Measurements from ENCODE around the gene ZNF526. TPM values are rescaled to one million over a fixed set of nuclear protein-coding genes. Genes with fewer than 3 reads are reported as not detected.

The ZNF526 gene
- total and polyA plus RNA-seq, 9 of the 15 experiments (the other 6 are each of a cell fraction or from before 2014, with no cell fraction given): 1.3 to 17.9 (median 6.2) TPM

DNA sequence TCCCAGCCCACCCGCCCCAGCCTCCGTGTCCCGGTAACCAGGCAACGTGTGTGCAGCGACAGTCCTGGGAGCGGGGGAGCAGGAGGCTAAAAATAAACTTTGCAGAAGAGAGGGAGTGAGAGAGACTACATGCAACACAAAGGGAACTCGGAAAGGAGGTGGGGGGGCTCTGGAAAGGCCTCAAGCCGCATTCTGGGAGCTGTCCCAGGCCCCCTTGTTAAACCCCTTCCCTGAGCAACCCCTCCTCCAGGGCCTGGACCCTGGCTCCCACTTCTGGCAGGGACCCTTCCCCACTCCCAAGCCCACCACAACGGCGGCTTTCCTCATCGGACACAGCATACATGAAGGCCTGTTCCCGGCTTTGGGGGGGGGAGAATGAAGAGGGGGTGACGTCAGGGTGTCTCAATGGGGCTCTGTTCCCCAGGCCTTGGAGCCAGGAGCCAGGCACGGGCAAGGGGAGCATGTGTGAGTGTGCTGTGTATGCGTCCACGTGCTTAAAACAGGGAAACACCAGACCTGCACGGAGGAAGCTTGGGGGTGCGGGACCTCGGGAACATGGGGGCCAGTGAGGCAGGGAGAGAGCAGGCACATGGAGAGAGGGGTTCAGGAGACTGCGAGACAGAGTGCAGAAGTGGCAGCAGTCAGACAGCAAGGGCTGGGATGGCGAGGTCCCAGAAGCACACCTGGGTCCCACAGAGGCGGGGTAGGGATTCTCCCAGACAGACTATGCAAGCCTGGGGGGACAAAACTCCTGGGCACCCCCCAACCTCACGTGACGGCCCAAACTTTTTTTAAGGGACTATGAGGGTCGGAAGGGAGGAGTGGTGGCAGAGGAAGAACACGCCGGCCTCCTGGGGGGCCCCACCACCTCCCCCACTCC is 32.5 kb downstream of the ZNF526 start (continued):
- TF ChIP-seq, protein P1, sequence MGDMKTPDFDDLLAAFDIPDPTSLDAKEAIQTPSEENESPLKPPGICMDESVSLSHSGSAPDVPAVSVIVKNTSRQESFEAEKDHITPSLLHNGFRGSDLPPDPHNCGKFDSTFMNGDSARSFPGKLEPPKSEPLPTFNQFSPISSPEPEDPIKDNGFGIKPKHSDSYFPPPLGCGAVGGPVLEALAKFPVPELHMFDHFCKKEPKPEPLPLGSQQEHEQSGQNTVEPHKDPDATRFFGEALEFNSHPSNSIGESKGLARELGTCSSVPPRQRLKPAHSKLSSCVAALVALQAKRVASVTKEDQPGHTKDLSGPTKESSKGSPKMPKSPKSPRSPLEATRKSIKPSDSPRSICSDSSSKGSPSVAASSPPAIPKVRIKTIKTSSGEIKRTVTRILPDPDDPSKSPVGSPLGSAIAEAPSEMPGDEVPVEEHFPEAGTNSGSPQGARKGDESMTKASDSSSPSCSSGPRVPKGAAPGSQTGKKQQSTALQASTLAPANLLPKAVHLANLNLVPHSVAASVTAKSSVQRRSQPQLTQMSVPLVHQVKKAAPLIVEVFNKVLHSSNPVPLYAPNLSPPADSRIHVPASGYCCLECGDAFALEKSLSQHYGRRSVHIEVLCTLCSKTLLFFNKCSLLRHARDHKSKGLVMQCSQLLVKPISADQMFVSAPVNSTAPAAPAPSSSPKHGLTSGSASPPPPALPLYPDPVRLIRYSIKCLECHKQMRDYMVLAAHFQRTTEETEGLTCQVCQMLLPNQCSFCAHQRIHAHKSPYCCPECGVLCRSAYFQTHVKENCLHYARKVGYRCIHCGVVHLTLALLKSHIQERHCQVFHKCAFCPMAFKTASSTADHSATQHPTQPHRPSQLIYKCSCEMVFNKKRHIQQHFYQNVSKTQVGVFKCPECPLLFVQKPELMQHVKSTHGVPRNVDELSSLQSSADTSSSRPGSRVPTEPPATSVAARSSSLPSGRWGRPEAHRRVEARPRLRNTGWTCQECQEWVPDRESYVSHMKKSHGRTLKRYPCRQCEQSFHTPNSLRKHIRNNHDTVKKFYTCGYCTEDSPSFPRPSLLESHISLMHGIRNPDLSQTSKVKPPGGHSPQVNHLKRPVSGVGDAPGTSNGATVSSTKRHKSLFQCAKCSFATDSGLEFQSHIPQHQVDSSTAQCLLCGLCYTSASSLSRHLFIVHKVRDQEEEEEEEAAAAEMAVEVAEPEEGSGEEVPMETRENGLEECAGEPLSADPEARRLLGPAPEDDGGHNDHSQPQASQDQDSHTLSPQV (IDR thresholded peaks at IDR 0.05): 0 out of 2 replicates have a peak, but pooled peaks have one; percentile 49
- TF ChIP-seq, protein P2, sequence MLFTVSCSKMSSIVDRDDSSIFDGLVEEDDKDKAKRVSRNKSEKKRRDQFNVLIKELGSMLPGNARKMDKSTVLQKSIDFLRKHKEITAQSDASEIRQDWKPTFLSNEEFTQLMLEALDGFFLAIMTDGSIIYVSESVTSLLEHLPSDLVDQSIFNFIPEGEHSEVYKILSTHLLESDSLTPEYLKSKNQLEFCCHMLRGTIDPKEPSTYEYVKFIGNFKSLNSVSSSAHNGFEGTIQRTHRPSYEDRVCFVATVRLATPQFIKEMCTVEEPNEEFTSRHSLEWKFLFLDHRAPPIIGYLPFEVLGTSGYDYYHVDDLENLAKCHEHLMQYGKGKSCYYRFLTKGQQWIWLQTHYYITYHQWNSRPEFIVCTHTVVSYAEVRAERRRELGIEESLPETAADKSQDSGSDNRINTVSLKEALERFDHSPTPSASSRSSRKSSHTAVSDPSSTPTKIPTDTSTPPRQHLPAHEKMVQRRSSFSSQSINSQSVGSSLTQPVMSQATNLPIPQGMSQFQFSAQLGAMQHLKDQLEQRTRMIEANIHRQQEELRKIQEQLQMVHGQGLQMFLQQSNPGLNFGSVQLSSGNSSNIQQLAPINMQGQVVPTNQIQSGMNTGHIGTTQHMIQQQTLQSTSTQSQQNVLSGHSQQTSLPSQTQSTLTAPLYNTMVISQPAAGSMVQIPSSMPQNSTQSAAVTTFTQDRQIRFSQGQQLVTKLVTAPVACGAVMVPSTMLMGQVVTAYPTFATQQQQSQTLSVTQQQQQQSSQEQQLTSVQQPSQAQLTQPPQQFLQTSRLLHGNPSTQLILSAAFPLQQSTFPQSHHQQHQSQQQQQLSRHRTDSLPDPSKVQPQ (CRISPR knock-in tag; IDR thresholded peaks at IDR 0.05; ENCODE audit: borderline replicate concordance): no peak
- 0 out of 2 replicates have a peak, but pooled peaks have one; percentile 29 for TF ChIP-seq ZNF143 (CRISPR knock-in tag; IDR thresholded peaks at IDR 0.05)
- peak; percentile 36; the same call in 1 of the 2 replicates for TF ChIP-seq ZFX (CRISPR knock-in tag; IDR thresholded peaks at IDR 0.05)
- no peak for TF ChIP-seq ZNF699 (CRISPR knock-in tag; IDR thresholded peaks at IDR 0.05; ENCODE audit: insufficient replicate concordance)
- no peak for TF ChIP-seq CHD4 (IDR thresholded peaks at IDR 0.05; ENCODE audit: insufficient read depth, insufficient replicate concordance, low read depth, low read length, poor library complexity, severe bottlenecking)
- TF ChIP-seq ZNF316 (IDR thresholded peaks at IDR 0.05): no peak
- no peak for TF ChIP-seq CBX8 (IDR thresholded peaks at IDR 0.05; ENCODE audit: borderline replicate concordance, extremely low read depth, low read depth, low read length, poor library complexity, severe bottlenecking)
- TF ChIP-seq, protein P3, sequence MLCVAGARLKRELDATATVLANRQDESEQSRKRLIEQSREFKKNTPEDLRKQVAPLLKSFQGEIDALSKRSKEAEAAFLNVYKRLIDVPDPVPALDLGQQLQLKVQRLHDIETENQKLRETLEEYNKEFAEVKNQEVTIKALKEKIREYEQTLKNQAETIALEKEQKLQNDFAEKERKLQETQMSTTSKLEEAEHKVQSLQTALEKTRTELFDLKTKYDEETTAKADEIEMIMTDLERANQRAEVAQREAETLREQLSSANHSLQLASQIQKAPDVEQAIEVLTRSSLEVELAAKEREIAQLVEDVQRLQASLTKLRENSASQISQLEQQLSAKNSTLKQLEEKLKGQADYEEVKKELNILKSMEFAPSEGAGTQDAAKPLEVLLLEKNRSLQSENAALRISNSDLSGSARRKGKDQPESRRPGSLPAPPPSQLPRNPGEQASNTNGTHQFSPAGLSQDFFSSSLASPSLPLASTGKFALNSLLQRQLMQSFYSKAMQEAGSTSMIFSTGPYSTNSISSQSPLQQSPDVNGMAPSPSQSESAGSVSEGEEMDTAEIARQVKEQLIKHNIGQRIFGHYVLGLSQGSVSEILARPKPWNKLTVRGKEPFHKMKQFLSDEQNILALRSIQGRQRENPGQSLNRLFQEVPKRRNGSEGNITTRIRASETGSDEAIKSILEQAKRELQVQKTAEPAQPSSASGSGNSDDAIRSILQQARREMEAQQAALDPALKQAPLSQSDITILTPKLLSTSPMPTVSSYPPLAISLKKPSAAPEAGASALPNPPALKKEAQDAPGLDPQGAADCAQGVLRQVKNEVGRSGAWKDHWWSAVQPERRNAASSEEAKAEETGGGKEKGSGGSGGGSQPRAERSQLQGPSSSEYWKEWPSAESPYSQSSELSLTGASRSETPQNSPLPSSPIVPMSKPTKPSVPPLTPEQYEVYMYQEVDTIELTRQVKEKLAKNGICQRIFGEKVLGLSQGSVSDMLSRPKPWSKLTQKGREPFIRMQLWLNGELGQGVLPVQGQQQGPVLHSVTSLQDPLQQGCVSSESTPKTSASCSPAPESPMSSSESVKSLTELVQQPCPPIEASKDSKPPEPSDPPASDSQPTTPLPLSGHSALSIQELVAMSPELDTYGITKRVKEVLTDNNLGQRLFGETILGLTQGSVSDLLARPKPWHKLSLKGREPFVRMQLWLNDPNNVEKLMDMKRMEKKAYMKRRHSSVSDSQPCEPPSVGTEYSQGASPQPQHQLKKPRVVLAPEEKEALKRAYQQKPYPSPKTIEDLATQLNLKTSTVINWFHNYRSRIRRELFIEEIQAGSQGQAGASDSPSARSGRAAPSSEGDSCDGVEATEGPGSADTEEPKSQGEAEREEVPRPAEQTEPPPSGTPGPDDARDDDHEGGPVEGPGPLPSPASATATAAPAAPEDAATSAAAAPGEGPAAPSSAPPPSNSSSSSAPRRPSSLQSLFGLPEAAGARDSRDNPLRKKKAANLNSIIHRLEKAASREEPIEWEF (CRISPR knock-in tag; IDR thresholded peaks at IDR 0.05): no peak

Measured in K562 (cell line).